HG02840 (cell line): ENCODE results near the gene DHX15.

Experiments
- ATAC-seq: cut with Tn5 transposase; IDR thresholded peaks from one replicate; pipeline ENCODE4 v1.9.1; 2021; ENCODE audit warnings: mild to moderate bottlenecking, moderate library complexity, moderate number of reproducible peaks; ENCODE audit not compliant: unreplicated experiment, low FRiP score

DHX15 gene

GRCh38 chr4:24495388-24495787 lies 89.0 kb downstream of the DHX15 start:
- ATAC-seq, result no peak

GRCh38 chr4:24489870-24490269 lies 94.5 kb downstream of the DHX15 start:
- ATAC-seq, result no peak

GRCh38 chr4:24488399-24489164 lies 95.8 kb downstream of the DHX15 start:
- ATAC-seq, result peak; percentile 75

DNA sequence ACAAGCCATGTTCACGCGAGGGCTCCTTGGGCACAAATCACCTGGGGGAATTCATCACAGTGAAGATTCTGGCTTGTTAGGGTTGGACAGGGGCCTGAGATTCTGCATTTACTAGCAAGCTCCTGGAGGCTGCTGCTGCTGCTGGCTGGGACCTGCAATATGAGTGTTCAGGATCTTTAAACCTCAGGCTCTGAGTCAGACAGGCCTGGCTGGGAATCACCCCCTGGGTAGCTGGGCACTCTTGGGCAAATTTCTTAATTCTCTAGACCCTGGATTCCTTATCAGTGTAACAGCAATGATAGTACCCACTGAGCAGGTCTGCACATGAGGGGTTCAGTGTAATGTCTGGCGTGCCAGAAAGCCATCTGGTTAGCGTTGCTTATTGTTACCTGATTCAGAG lies 101.5 kb downstream of the DHX15 start:
- no peak for ATAC-seq

DNA sequence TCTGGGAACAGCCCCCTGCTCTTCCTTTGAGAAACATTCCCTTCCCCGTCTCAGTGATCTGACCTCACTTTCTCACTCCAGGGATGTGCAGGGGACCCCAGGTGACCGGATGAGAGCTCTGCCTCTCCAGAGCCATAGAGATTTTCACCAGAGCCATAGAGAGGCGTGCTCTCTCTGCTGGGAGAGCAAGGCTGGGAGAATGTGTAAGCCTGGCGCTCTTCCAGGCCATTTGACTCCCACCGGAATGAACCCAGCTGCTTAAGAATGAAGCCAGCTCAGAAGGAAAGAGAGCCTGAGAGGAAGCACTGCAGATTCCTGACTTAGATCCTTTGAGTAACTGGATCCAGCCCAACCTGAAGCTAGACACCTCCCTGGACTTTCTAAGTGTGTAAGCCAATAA lies 106.4 kb downstream of the DHX15 start:
- no peak for ATAC-seq
